Endothelial cell of umbilical vein (primary cell): ENCODE measurements around the gene RSPH1. TPM values are rescaled to one million over a fixed set of nuclear protein-coding genes. Genes with fewer than 3 reads are reported as not detected.

Experiments used
- BruUV-seq: library from RNA; stranded (reverse); fragments of 400-500 nt; replicated peaks from 2 replicates; lab custom pipeline; 2021; lab: Mats Ljungman, UMichigan
- CTCF ChIA-PET: fragments of 300-600, 350-600 bp; sonication (Branson Sonifier 250); formaldehyde crosslinking; loops from one replicate; lab custom pipeline; 2021; ENCODE audit warnings: antibody characterized with exemption, inconsistent platforms; lab: Charles Lee
- POLR2A ChIA-PET: fragments of 300-600, 350-600 bp; sonication (Branson Sonifier 250); formaldehyde crosslinking; loops from one replicate; lab custom pipeline; 2021; ENCODE audit warnings: antibody characterized with exemption, inconsistent platforms; lab: Charles Lee
- DNase-seq: peaks from one replicate; pipeline ENCODE4 v3.0.0-alpha.2; 2011; ENCODE audit warnings: low read depth, low spot score
- FAIRE-seq: peaks from 2 replicates; lab custom pipeline; 2011; peaks lifted over from hg19 to GRCh38; lab: Jason Lieb, UNC
- H2AFZ ChIP-seq: 2 replicates; pipeline ENCODE4 v1.6.0; 2012; ENCODE audit warnings: low read depth, low read length, control low read depth, inconsistent platforms
- H3K27ac ChIP-seq: 2 replicates; pipeline ENCODE4 v1.5.1; 2011; ENCODE audit warnings: low read depth, mild to moderate bottlenecking, control low read depth, low read length, moderate library complexity; ENCODE audit not compliant: insufficient read depth
- H3K27me3 ChIP-seq, 2 experiments: 2 replicates each; pipeline versions ENCODE4 v1.6.0 to v1.6.1; 2011; ENCODE audit warnings: low read length in 2 of 2, mixed read lengths in 1 of 2; ENCODE audit not compliant: control insufficient read depth in 2 of 2, insufficient read depth in 2 of 2
- H3K36me3 ChIP-seq, 2 experiments: 2 replicates in 1 of 2; 3 replicates in 1 of 2; pipeline ENCODE4 v1.5.1; 2011; ENCODE audit warnings: low read length in 2 of 2, mild to moderate bottlenecking in 1 of 2, moderate library complexity in 1 of 2; ENCODE audit not compliant: control insufficient read depth in 2 of 2, insufficient read depth in 2 of 2; ENCODE audit errors: extremely low read depth in 1 of 2
- H3K4me1 ChIP-seq: 3 replicates; pipeline ENCODE4 v1.5.1; 2011; ENCODE audit warnings: mild to moderate bottlenecking, low read length; ENCODE audit not compliant: control insufficient read depth, insufficient read depth; ENCODE audit errors: extremely low read depth
- H3K4me2 ChIP-seq: 2 replicates; pipeline ENCODE4 v1.6.1; 2011; ENCODE audit warnings: low read length, control low read depth, mixed read lengths; ENCODE audit not compliant: insufficient read depth
- H3K4me3 ChIP-seq, 3 experiments: fragments of 200-600 bp in 1 of 3; sonication (generic), shearing (Covaris generic) in 1 of 3; replicated peaks in 1 of 3; 2 replicates each; pipeline ENCODE4 v1.5.1; 2011 to 2016; ENCODE audit warnings: control low read depth in 3 of 3, low read length in 3 of 3, mild to moderate bottlenecking in 2 of 3, inconsistent platforms in 1 of 3, low read depth in 1 of 3, moderate library complexity in 1 of 3; ENCODE audit not compliant: insufficient read depth in 1 of 3
- H3K79me2 ChIP-seq: 2 replicates; pipeline ENCODE4 v1.6.0; 2012; ENCODE audit warnings: low read length, inconsistent platforms; ENCODE audit not compliant: control insufficient read depth, insufficient read depth
- H3K9ac ChIP-seq: replicated peaks from 2 replicates; pipeline ENCODE3; 2011; ENCODE audit warnings: low read length, control low read depth; ENCODE audit not compliant: insufficient read depth; ENCODE audit errors: extremely low read depth
- H3K9me1 ChIP-seq: replicated peaks from 3 replicates; pipeline ENCODE4 v1.6.0; 2011; ENCODE audit warnings: mild to moderate bottlenecking, low read length; ENCODE audit not compliant: control insufficient read depth, insufficient read depth; ENCODE audit errors: extremely low read depth
- H3K9me3 ChIP-seq: replicated peaks from 2 replicates; pipeline ENCODE4 v1.5.1; 2012; ENCODE audit warnings: low read length, inconsistent platforms; ENCODE audit not compliant: control insufficient read depth, insufficient read depth
- H4K20me1 ChIP-seq: replicated peaks from 2 replicates; pipeline ENCODE3; 2011; ENCODE audit warnings: mild to moderate bottlenecking, low read length; ENCODE audit not compliant: control insufficient read depth, insufficient read depth; ENCODE audit errors: extremely low read depth
- EZH2 ChIP-seq: IDR thresholded peaks from 2 replicates; pipeline ENCODE4 v1.6.1; 2012; ENCODE audit warnings: borderline replicate concordance, low read depth, mild to moderate bottlenecking, moderate library complexity, low read length, inconsistent platforms; ENCODE audit not compliant: severe bottlenecking
- FOS ChIP-seq: IDR thresholded peaks from 2 replicates; pipeline ENCODE4 v1.6.1; 2011; ENCODE audit warnings: mild to moderate bottlenecking, low read length, moderate library complexity, borderline replicate concordance; ENCODE audit not compliant: insufficient read depth
- GATA2 ChIP-seq: IDR thresholded peaks from 2 replicates; pipeline ENCODE4 v1.7.0; 2011; ENCODE audit warnings: low read depth, mild to moderate bottlenecking, moderate library complexity, mixed read lengths, low read length; ENCODE audit not compliant: insufficient read length, insufficient read depth
- JUN ChIP-seq: IDR thresholded peaks from 2 replicates; pipeline ENCODE4 v1.6.1; 2011; ENCODE audit warnings: borderline replicate concordance, low read depth; ENCODE audit not compliant: insufficient read length, insufficient read depth
- MYC ChIP-seq: IDR thresholded peaks from one replicate; pipeline ENCODE4 v1.6.1; 2011; ENCODE audit warnings: mild to moderate bottlenecking, low read depth, low read length
- POLR2A ChIP-seq: IDR thresholded peaks from 2 replicates; pipeline ENCODE4 v1.6.1; 2012; ENCODE audit warnings: low read depth, mild to moderate bottlenecking, control low read depth, low read length
- POLR2AphosphoS5 ChIP-seq: IDR thresholded peaks from 2 replicates; pipeline ENCODE4 v1.6.1; 2012; ENCODE audit warnings: low read depth, mild to moderate bottlenecking, control low read depth, low read length, moderate library complexity; ENCODE audit not compliant: insufficient read depth
- dilution Hi-C: fragments of 300-500 bp; cut with MboI; formaldehyde crosslinking; loops from one replicate; pipeline ENCODE4 v1.15.0; 2019; ENCODE audit warnings: low sequenced_read_pairs; ENCODE audit not compliant: extremely low pct_ligation_motif_present
- intact Hi-C: fragments of 100-400 bp; cut with micrococcal nuclease; formaldehyde crosslinking; loops from one replicate; pipeline ENCODE4 v1.10.0; 2022
- polyA plus RNA-seq, 4 experiments: library from polyadenylated mRNA; depleted of rRNA in 3 of 4; stranded (reverse) in 3 of 4; unstranded in 1 of 4; fragments of >200 nt; gene quantifications; 2 replicates each; pipeline versions ENCODE4 v1.2.1 to v1.2.3, GENCODE V29; 2011 to 2012; ENCODE audit warnings: missing spikeins in 1 of 4
- total RNA-seq: library from RNA; stranded (reverse); gene quantifications from 2 replicates; pipeline ENCODE4 v1.2.3, GENCODE V29; 2021
- TF ChIP-seq, protein P1 (sequence below), 2 donors: IDR thresholded peaks; 1 replicate in 1 of 2; 2 replicates in 1 of 2; pipeline ENCODE4 v1.5.1; 2011; ENCODE audit warnings: low read length in 2 of 2, mild to moderate bottlenecking in 2 of 2, moderate library complexity in 2 of 2, control low read depth in 1 of 2, inconsistent platforms in 1 of 2, low read depth in 1 of 2; ENCODE audit not compliant: insufficient read depth in 1 of 2; ENCODE audit errors: extremely low read depth in 1 of 2
- TF ChIP-seq, protein P2 (sequence below): IDR thresholded peaks from 2 replicates; pipeline ENCODE4 v1.6.1; 2011; ENCODE audit not compliant: insufficient read depth, insufficient read length

RSPH1 gene
- total and polyA plus RNA-seq, 2 donors (not counting 3 experiments of a cell fraction or from before 2014, with no cell fraction given) = 0.08 TPM; not detected in 1

DNA sequence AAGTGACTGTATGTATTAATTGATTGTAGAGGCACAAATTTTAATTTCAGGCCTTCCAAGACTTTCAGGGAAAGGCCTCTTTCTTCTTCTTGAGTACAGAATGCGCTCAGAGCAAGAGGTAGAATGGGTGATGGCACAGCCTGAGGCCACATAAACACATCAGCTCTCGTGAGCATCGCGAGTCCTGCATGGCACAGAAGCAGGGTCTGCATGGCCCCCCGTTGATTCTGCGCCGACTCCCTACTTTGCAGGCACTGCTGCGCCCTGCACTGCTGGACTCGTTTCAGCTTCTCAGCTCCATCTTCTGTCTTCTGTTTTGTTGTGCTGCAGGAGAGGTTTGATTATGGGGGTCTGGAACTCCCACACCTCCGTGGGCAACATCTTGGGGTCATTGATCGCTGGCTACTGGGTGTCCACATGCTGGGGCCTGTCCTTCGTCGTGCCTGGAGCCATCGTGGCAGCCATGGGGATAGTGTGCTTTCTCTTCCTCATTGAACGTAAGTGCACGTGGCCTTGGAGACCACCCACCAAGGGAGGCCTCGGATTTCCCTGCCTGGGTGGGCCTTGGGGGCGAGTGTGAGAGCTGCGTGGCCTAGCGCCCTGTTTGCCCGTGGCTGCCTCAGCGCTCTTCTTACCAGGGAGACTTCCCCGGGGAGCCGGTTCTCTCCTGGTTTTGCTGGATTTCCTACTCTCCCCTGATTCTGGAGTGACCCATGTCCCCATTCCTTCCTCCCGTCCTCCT, 47.3 kb upstream of the RSPH1 start:
- CTCF ChIA-PET = no interaction called here
- intact Hi-C loops = no loop called here
- no peak for FAIRE-seq

DNA sequence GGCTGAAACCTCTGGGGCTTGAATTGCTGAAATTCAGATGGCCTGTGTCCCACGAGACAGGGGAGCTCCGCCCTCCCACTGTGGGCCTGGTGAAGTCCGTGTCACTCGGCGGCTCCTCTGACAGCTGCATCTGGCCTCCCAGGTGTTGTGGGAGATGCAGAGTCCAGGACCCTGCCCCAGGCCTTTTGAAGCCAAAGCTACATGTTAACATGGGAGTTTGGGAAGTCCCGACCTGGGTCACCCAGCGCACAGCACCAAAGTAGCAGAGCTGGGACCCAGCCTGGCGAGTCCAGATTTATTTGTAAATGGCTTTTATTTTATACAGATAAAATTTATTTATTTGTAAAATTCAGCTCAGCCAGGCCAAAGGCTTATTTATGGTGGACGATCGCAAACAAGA, 46.6 kb upstream of the RSPH1 start:
- no peaks in the 10 kb centered on the region for H3K79me2 ChIP-seq
- TF ChIP-seq POLR2AphosphoS5 (no peak), GATA2 (no peak), JUN (no peak), EZH2 (no peak), MYC (no peak), FOS (no peak), POLR2A (no peak)
- TF ChIP-seq, protein P1, sequence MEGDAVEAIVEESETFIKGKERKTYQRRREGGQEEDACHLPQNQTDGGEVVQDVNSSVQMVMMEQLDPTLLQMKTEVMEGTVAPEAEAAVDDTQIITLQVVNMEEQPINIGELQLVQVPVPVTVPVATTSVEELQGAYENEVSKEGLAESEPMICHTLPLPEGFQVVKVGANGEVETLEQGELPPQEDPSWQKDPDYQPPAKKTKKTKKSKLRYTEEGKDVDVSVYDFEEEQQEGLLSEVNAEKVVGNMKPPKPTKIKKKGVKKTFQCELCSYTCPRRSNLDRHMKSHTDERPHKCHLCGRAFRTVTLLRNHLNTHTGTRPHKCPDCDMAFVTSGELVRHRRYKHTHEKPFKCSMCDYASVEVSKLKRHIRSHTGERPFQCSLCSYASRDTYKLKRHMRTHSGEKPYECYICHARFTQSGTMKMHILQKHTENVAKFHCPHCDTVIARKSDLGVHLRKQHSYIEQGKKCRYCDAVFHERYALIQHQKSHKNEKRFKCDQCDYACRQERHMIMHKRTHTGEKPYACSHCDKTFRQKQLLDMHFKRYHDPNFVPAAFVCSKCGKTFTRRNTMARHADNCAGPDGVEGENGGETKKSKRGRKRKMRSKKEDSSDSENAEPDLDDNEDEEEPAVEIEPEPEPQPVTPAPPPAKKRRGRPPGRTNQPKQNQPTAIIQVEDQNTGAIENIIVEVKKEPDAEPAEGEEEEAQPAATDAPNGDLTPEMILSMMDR (IDR thresholded peaks at IDR 0.05; ENCODE audit: extremely low read depth in 1 of 2, insufficient read depth in 1 of 2, low read depth in 1 of 2, low read length in 2 of 2) = no peak
- TF ChIP-seq, protein P2, sequence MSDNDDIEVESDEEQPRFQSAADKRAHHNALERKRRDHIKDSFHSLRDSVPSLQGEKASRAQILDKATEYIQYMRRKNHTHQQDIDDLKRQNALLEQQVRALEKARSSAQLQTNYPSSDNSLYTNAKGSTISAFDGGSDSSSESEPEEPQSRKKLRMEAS = no peak
- dilution Hi-C loops (no loop called here), intact Hi-C loops (no loop called here)
- BruUV-seq = no TSS peak
- H4K20me1 ChIP-seq = no peaks in the 10 kb centered on the region
- no peaks in the 10 kb centered on the region for H3K4me1 ChIP-seq
- no peaks in the 10 kb centered on the region for H3K9me3 ChIP-seq
- ChIA-PET POLR2A (no interaction called here), CTCF (no interaction called here)
- H3K4me2 ChIP-seq = no peak overlapping the region
- no peak for FAIRE-seq
- no peak overlapping the region for H2AFZ ChIP-seq
- no peaks in the 10 kb centered on the region for H3K36me3 ChIP-seq
- no peak overlapping the region for H3K9ac ChIP-seq
- H3K4me3 ChIP-seq = no peak overlapping the region
- DNase-seq = no peak
- no peaks in the 10 kb centered on the region for H3K9me1 ChIP-seq
- H3K27ac ChIP-seq = no peak overlapping the region
- no peaks in the 10 kb centered on the region for H3K27me3 ChIP-seq

More for the DNA sequence above, 47.3 kb upstream of the RSPH1 start:
- Histone ChIP-seq H2AFZ (no peak overlapping the region), H4K20me1 (no peaks in the 10 kb centered on the region), H3K4me2 (no peak overlapping the region), H3K4me1 (no peaks in the 10 kb centered on the region), H3K27ac (no peak overlapping the region), H3K9me3 (no peaks in the 10 kb centered on the region), H3K9me1 (no peaks in the 10 kb centered on the region), H3K79me2 (no peaks in the 10 kb centered on the region), H3K9ac (no peak overlapping the region), H3K27me3 (no peaks in the 10 kb centered on the region), H3K36me3 (no peaks in the 10 kb centered on the region), H3K4me3 (no peak overlapping the region)
- no peak for TF ChIP-seq JUN
- no peak for TF ChIP-seq MYC
- no peak for TF ChIP-seq EZH2
- no peak for DNase-seq
- BruUV-seq = no TSS peak
- POLR2A ChIA-PET = no interaction called here
- dilution Hi-C loops = no loop called here
